ENCODE results near the gene CTBP2. TPM values are rescaled to one million over a fixed set of nuclear protein-coding genes. Genes with fewer than 3 reads are reported as not detected.
A peak's percentile ranks its signal among the peaks of the same experiment; 100 is the strongest.

Gene CTBP2
- total RNA-seq, 8 experiments from 2014 or later = 29.4 to 90.0 (median 44.8) TPM

GRCh38 chr10:125112697-125113494, 47.5 kb downstream of the CTBP2 start:
- Histone ChIP-seq H3K27ac (no peak overlapping the region), H3K4me3 (no peak overlapping the region), H3K4me1 (replicated peaks in 1 of 2) (peaks cover 3 to 17% of the 10 kb centered on the region in 2 donors)
- no peak for ATAC-seq (replicated peaks in 6 of 8)
- in situ Hi-C loops (cut with MboI; ENCODE audit: low pct_unique_long_range_greater_than_20kb in 2 of 9, low sequenced_read_pairs in 9 of 9, unreplicated experiment in 9 of 9) = no loop called here
- 94 to 100% (median 100%) methylated on average over 1 to 2 of the region's 2 CpGs; no CpG with 5 or more reads in 4 of the 10 experiments for WGBS, 10 experiments

DNA sequence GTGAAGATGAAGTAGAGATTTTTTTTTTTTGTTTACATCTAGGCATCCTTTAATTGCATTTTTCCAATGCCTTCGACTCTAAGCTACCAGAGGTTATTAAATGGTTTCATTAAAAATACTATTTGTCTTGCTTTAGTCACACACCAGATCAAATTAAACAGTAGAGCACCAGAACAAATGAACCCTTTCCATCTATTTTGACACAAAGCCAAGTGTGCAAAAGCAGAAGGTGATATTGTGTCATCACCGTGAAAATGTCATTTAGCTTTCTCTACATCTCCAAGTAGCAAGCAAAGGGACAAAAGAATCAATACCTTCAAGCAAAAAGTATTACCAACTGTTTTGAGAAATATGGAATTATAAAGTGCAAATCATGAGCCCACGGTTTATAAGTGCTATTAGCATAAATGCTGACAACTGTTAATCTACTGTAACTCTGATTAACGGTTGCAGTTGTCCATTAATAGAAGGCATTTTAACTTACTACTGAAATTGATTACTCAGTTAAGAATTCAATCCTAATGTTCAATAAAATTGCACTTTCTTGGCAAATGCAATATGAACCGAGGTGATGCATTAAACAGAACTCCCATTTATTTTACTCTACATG, 49.1 kb downstream of the CTBP2 start:
- Histone ChIP-seq H3K4me1 (replicated peaks in 1 of 2) (peaks cover 3 to 17% of the 10 kb centered on the region in 2 donors), H3K4me3 (no peak overlapping the region), H3K27ac (peak overlapping the region in 1 of 2 donors; percentile 23)
- 54 to 88% (median 82%) methylated on average over 2 to 5 of the region's 5 CpGs for WGBS, 10 experiments
- peak in 5 of 8 experiments; percentile 39 to 73 (median 71) for ATAC-seq (replicated peaks in 6 of 8)
- in situ Hi-C loops (cut with MboI; ENCODE audit: low pct_unique_long_range_greater_than_20kb in 2 of 9, low sequenced_read_pairs in 9 of 9, unreplicated experiment in 9 of 9) = no loop called here

DNA sequence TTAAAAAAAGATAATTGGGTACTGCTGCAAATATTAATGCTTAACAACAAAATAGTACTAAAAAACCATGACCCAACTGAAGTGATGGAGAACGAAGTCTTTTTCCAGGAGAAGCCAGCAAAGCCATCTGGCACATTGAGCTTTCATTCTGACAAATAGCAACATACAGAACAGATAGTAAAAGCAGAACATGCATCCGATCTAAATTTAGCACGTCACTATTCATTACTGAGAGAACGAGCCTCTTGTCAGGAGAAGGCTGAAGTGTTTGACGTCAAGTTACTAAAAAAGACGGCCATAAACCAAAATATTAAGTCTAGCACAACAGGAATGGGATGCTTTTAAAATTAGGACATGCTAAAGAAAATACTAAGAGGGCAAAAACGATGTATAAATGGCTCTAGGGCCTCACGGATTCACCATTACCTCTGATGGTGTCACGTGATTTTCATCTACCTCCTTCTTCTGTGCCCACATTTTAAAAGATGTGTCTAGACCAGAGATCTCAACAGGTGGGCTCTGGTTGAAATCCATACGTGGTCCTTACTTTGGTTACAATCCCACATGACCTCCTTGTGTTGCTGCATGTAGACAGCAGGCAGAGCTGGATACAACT, 52.3 kb downstream of the CTBP2 start:
- H3K4me3 ChIP-seq = no peak overlapping the region
- H3K27ac ChIP-seq = no peak overlapping the region
- in situ Hi-C loops (cut with MboI; ENCODE audit: low pct_unique_long_range_greater_than_20kb in 2 of 9, low sequenced_read_pairs in 9 of 9, unreplicated experiment in 9 of 9) = no loop called here
- ATAC-seq (replicated peaks in 6 of 8) = no peak
- H3K4me1 ChIP-seq (replicated peaks in 1 of 2) = peaks cover 22 to 33% of the 10 kb centered on the region in 2 donors
- WGBS, 10 experiments = 30 to 100% (median 95%) methylated on average over 2 to 10 of the region's 10 CpGs; no CpG with 5 or more reads in 2 of the 10 experiments

DNA sequence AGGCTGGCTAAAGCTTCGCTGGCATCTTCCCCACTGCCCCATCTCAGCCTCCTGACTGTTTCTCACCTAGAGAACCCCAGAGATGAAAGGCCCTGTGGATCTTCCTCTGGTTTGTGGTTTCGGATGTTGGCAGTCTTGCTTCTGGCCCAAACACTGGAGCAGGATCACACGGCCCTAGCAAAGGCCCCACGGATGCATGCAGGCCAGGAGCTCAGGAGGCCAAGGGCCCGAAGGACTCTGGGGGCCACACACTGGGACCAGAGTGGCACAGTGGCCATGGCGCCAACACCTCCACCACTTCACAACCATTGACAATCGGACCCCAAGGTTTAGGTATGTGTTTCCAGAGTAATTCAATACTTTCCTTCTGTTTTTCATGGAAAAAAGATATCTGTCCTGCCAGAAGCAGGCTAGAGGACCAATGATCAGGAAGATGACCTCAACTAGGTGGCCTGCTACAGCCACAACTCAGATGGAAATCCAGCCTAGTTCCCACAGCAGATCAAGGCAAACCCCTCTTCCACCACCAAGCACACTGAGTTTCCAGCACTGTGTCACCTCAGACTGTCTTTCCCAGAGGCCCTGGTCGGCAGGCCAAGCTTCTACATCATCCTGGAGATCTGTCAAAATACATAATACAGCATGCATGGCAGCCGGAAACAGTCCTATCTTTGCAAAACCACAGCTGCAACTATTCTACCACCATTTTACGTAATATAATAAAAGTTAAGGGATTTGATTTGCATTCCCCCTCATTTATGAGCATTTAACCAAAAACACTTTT, 53.0 kb downstream of the CTBP2 start:
- H3K4me3 ChIP-seq = no peak overlapping the region
- peaks cover 29 to 40% of the 10 kb centered on the region in 2 donors for H3K4me1 ChIP-seq (replicated peaks in 1 of 2)
- no peak for ATAC-seq (replicated peaks in 6 of 8)
- no peak overlapping the region for H3K27ac ChIP-seq
- WGBS, 10 experiments = 40 to 100% (median 93%) methylated on average over 1 to 5 of the region's 10 CpGs; no CpG with 5 or more reads in 2 of the 10 experiments
- in situ Hi-C loops (cut with MboI; ENCODE audit: low pct_unique_long_range_greater_than_20kb in 2 of 9, low sequenced_read_pairs in 9 of 9, unreplicated experiment in 9 of 9) = no loop called here

DNA sequence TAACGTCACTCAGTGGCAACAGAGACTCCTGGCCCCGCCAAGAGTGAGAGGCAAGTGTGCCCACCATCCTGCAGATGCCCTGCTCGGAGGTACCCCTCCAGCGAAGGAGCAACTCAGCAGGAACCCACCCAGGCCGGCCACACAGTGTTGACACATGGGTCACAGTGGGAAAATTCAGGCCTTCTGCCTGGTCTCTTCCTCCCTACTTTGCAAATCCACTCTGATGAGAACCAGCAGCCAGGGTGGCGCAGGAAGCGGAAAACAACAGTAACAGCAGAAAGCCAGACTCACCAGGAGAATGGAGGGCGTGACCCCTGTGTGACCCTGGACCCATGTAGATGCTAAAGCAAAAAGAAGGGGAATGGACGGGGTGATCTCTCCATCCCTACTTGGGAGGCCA, 53.8 kb downstream of the CTBP2 start:
- peaks cover 37 to 45% of the 10 kb centered on the region in 2 donors for H3K4me1 ChIP-seq (replicated peaks in 1 of 2)
- no peak overlapping the region for H3K27ac ChIP-seq
- no peak overlapping the region for H3K4me3 ChIP-seq
- in situ Hi-C loops (cut with MboI; ENCODE audit: low pct_unique_long_range_greater_than_20kb in 2 of 9, low sequenced_read_pairs in 9 of 9, unreplicated experiment in 9 of 9) = no loop called here
- ATAC-seq (replicated peaks in 6 of 8) = no peak
- 91 to 100% (median 100%) methylated on average over 1 to 5 of the region's 9 CpGs; no CpG with 5 or more reads in 4 of the 10 experiments for WGBS, 10 experiments

DNA sequence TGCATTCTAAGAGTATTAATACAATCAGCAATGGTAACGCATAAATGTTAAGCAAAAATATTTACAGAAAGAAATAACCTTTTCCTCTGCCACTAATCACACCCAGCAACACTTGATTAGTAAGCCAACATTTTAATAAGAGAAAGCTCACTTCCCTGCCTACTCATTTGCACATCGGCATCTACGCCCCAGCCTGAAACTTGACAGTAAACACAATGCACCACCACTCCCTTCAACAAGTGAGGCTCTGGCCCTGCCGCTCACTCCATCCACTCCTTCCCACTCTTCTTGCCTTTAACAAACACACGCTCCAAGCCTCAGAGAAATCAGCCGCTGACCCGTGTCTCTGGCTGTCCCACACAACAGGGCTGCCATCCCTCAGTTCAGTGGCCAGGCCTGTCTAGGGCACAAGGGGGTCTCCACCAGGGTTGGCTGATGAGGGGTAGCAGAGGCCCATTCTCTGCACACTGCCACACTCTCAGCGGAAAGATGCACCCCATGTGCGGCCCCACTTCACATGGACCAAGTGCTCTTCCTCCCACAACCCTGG, 54.6 kb downstream of the CTBP2 start:
- Histone ChIP-seq H3K4me3 (no peak overlapping the region), H3K4me1 (replicated peaks in 1 of 2) (peaks cover 45% of the 10 kb centered on the region in 2 donors), H3K27ac (no peak overlapping the region)
- peak in 3 of 8 experiments; percentile 81 to 90 (median 83) for ATAC-seq (replicated peaks in 6 of 8)
- 0 to 99% (median 77%) methylated on average over 1 to 6 of the region's 9 CpGs; no CpG with 5 or more reads in 2 of the 10 experiments for WGBS, 10 experiments
- in situ Hi-C loops (cut with MboI; ENCODE audit: low pct_unique_long_range_greater_than_20kb in 2 of 9, low sequenced_read_pairs in 9 of 9, unreplicated experiment in 9 of 9) = no loop called here

DNA sequence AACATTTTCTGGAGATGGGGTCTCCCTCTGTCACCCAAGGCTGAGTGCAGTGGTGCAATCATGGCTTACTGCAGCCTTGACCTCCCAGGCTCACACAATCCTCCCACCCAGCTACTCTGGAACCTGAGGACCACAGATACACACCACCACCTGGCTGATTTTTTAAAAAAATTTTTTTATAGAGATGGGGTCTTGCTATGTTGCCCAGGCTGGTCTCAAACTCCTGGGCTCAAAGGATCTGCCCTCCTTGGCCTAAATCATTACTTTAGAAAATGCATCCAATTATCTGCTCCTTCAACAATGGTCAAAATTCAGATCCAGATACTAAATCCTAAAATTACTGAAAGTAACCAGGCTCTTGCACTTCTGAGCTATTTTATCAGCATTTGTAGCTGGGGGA, 55.2 kb downstream of the CTBP2 start:
- no peak overlapping the region for H3K4me3 ChIP-seq
- H3K27ac ChIP-seq = no peak overlapping the region
- peaks cover 42 to 45% of the 10 kb centered on the region in 2 donors for H3K4me1 ChIP-seq (replicated peaks in 1 of 2)
- no peak for ATAC-seq (replicated peaks in 6 of 8)
- in situ Hi-C loops (cut with MboI; ENCODE audit: low pct_unique_long_range_greater_than_20kb in 2 of 9, low sequenced_read_pairs in 9 of 9, unreplicated experiment in 9 of 9) = no loop called here

GRCh38 chr10:125104559-125104958, 55.8 kb downstream of the CTBP2 start:
- 72 to 100% (median 85%) methylated on average over 2 to 9 of the region's 10 CpGs; no CpG with 5 or more reads in 2 of the 10 experiments for WGBS, 10 experiments
- H3K4me3 ChIP-seq = no peak overlapping the region
- H3K27ac ChIP-seq = no peak overlapping the region
- peaks cover 42 to 47% of the 10 kb centered on the region in 2 donors for H3K4me1 ChIP-seq (replicated peaks in 1 of 2)
- in situ Hi-C loops (cut with MboI; ENCODE audit: low pct_unique_long_range_greater_than_20kb in 2 of 9, low sequenced_read_pairs in 9 of 9, unreplicated experiment in 9 of 9) = no loop called here
- no peak for ATAC-seq (replicated peaks in 6 of 8)

GRCh38 chr10:125103924-125104323, 56.4 kb downstream of the CTBP2 start:
- H3K27ac ChIP-seq = no peak overlapping the region
- WGBS, 10 experiments = 67 to 100% (median 90%) methylated on average over 2 to 15 of the region's 17 CpGs; no CpG with 5 or more reads in 1 of the 10 experiments
- ATAC-seq (replicated peaks in 6 of 8) = no peak
- H3K4me1 ChIP-seq (replicated peaks in 1 of 2) = peaks cover 42 to 47% of the 10 kb centered on the region in 2 donors
- H3K4me3 ChIP-seq = no peak overlapping the region
- in situ Hi-C loops (cut with MboI; ENCODE audit: low pct_unique_long_range_greater_than_20kb in 2 of 9, low sequenced_read_pairs in 9 of 9, unreplicated experiment in 9 of 9) = no loop called here

GRCh38 chr10:125103466-125103865, 56.9 kb downstream of the CTBP2 start:
- H3K4me3 ChIP-seq = no peak overlapping the region
- H3K4me1 ChIP-seq (replicated peaks in 1 of 2) = peaks cover 42 to 47% of the 10 kb centered on the region in 2 donors
- H3K27ac ChIP-seq = peak overlapping the region in 1 of 2 donors; percentile 27
- ATAC-seq (replicated peaks in 6 of 8) = no peak
- 80 to 86% methylated on average over 2 to 5 of the region's 9 CpGs; no CpG with 5 or more reads in 8 of the 10 experiments for WGBS, 10 experiments
- in situ Hi-C loops (cut with MboI; ENCODE audit: low pct_unique_long_range_greater_than_20kb in 2 of 9, low sequenced_read_pairs in 9 of 9, unreplicated experiment in 9 of 9) = no loop called here

DNA sequence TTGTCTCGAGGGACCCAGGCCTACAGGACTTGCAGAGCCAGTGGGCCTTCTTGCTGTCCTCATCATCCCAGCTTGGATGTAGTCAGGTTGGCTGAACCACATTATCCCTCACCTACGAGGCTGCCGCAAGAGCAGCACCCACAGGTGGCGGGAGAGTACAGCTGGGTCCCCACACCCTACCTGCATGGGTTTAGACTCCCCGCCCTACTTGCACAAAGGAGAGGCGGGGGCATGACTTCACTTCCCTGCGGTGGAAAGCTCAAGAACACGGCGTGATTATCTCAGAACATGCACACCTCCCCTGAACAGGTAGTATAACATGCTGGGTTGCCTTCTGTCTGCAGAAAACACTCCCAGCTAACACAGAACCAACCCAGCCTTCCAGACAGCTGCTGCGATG, 57.5 kb downstream of the CTBP2 start:
- no peak for ATAC-seq (replicated peaks in 6 of 8)
- no peak overlapping the region for H3K4me3 ChIP-seq
- H3K27ac ChIP-seq = peak overlapping the region; percentile 27 to 65
- 88 to 100% (median 88%) methylated on average over 2 to 6 of the region's 10 CpGs; no CpG with 5 or more reads in 7 of the 10 experiments for WGBS, 10 experiments
- in situ Hi-C loops (cut with MboI; ENCODE audit: low pct_unique_long_range_greater_than_20kb in 2 of 9, low sequenced_read_pairs in 9 of 9, unreplicated experiment in 9 of 9) = no loop called here
- peaks cover 42 to 47% of the 10 kb centered on the region in 2 donors for H3K4me1 ChIP-seq (replicated peaks in 1 of 2)

- no peak overlapping the region for H3K4me3 ChIP-seq
- peak; percentile 55 to 96 (median 92) for ATAC-seq (replicated peaks in 6 of 8)
- H3K27ac ChIP-seq = peak overlapping the region; percentile 65 to 66
- peaks cover 42 to 47% of the 10 kb centered on the region in 2 donors for H3K4me1 ChIP-seq (replicated peaks in 1 of 2)
- WGBS, 10 experiments = 15 to 63% (median 20%) methylated on average over 1 to 2 of the region's 3 CpGs; no CpG with 5 or more reads in 3 of the 10 experiments
- in situ Hi-C loops (cut with MboI; ENCODE audit: low pct_unique_long_range_greater_than_20kb in 2 of 9, low sequenced_read_pairs in 9 of 9, unreplicated experiment in 9 of 9) = no loop called here
Measured at GRCh38 chr10:125102246-125102645, 58.1 kb downstream of the CTBP2 start.
